Subcutaneous adipose tissue (tissue), 4 donors: ENCODE measurements around the gene PCP2. TPM values are rescaled to one million over a fixed set of nuclear protein-coding genes. Genes with fewer than 3 reads are reported as not detected.

Experiments used
- total RNA-seq, 4 donors: library from RNA; depleted of rRNA; stranded (reverse); fragments of >200 nt; gene quantifications; one replicate each; pipeline ENCODE4 v1.1.0, GENCODE V29; 2016
- TF ChIP-seq, protein P1 (sequence below): fragments of 450-650 bp; IDR thresholded peaks from one replicate; pipeline ENCODE4 v1.5.1; 2016; ENCODE audit warnings: low read depth, mild to moderate bottlenecking, control low read depth, antibody characterized with exemption, moderate library complexity

Gene PCP2
- total RNA-seq, 4 donors from 2014 or later, result not detected

DNA sequence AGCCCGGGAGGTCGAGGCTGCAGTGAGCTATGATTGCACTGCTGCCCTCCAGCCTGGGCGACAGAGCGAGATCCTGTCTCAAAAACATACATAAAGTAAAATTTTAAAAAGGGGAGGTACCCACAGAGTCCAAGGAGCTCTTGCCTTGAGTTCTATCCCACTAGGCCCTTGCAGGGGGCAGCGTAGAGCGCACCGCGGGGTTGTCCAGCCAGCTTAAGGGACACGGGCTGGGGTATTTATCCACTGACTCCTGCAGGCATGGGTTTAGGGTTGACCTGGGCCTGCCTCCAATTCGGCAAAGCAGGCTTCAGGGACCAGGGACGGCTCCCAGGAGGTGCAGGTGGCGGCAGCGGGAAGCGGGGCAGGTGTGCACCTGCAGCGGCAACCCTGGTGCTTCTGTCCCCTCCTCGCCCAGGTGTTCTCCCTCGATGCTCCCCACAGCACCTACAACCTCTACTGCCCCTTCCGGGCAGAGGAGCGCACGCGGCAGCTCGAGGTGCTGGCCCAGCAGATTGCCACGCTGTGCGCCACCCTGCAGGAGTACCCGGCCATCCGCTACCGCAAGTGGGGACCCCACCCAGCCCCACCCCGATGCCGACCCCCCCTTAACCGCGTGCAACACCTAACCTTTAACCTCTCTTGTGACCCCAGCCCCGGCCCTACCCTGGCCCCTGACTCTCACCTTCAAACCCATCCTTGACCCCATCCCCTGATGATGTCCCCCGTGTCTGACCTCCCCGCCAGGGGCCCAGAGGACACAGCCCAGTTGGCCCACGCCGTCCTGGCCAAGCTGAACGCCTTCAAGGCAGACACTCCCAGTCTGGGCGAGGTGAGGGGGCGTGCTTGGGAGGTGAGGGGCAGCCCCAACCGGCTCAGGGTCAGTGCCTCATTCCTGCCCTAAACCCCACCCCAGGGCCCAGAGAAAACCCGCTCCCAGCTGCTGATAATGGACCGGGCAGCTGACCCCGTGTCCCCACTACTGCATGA lies 8.1 kb upstream of the PCP2 start:
- TF ChIP-seq, protein P1, sequence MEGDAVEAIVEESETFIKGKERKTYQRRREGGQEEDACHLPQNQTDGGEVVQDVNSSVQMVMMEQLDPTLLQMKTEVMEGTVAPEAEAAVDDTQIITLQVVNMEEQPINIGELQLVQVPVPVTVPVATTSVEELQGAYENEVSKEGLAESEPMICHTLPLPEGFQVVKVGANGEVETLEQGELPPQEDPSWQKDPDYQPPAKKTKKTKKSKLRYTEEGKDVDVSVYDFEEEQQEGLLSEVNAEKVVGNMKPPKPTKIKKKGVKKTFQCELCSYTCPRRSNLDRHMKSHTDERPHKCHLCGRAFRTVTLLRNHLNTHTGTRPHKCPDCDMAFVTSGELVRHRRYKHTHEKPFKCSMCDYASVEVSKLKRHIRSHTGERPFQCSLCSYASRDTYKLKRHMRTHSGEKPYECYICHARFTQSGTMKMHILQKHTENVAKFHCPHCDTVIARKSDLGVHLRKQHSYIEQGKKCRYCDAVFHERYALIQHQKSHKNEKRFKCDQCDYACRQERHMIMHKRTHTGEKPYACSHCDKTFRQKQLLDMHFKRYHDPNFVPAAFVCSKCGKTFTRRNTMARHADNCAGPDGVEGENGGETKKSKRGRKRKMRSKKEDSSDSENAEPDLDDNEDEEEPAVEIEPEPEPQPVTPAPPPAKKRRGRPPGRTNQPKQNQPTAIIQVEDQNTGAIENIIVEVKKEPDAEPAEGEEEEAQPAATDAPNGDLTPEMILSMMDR, result no peak

DNA sequence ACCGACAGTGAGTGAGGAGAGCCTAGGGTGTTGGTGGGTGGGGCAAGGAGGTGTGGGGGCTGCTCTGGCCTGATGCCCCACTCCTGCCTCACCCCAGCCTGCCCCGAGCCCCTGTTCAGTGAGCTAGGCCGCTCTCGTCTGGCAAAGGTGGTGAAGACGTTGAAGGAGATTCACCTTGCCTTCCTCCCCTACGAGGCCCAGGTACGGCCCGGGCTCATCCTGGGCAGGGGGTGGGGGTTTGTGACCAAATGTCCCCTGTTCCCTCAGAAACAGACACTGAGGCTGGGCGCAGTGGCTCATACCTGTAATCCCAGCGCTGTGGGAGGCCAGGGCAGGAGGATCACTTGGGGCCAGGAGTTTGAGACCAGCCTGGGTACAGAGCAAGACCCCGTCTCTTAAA lies 7.3 kb upstream of the PCP2 start:
- TF ChIP-seq, protein P1, result no peak

DNA sequence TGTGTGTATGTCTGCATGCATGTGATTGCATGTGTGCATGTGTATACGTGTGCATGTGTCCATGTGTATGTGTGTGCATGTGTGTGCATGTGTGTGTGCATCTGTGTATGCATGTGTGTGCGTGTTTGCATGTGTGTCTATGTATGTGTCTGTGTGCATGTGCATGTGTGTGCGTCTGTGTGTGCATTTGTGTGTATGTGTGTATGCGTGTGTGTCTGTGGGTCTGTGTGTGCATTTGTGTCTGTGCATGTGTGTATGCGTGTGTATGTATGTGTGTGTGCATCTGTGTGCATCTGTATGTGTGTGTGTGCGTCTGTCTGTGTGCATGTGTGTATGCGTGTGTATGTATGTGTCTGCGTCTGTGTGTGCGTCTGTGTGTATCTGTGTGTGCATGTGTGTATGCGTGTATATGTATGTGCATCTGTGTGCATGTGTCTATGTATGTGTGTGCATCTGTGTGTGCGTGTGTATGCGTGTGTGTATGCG lies 6.4 kb upstream of the PCP2 start:
- TF ChIP-seq, protein P1, result no peak

DNA sequence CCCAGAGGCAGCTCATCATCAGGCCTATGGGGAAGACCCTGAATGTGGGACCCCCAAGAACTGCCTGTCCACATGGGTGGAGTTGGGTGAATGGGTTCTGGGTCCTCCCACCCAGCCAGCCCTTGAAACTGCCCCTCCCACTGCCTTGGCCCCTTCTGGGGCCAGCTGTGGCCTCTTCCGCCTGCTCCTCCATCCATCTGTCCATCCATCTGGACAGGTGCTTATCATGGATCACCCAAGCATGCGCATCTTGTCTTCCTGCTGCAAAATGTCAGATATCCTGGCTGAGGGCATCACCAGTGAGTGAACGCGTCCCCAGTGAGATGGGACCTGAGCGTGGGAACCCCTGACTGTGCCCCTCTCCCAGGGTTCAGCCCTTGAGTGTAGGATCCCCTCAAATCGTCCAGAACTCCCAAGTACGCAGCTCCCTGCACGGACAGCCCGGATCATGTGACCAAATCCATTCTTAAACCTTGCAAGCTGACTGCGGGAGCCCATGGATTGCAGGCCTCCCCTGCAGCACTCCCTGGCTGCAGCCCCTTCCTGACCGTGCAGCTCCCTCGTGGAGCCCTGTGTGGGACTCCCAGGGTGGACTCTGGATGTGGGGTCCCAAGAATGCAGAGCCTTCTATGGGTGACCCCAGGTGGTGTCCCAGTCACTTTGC lies 5.4 kb upstream of the PCP2 start:
- TF ChIP-seq, protein P1, result no peak

DNA sequence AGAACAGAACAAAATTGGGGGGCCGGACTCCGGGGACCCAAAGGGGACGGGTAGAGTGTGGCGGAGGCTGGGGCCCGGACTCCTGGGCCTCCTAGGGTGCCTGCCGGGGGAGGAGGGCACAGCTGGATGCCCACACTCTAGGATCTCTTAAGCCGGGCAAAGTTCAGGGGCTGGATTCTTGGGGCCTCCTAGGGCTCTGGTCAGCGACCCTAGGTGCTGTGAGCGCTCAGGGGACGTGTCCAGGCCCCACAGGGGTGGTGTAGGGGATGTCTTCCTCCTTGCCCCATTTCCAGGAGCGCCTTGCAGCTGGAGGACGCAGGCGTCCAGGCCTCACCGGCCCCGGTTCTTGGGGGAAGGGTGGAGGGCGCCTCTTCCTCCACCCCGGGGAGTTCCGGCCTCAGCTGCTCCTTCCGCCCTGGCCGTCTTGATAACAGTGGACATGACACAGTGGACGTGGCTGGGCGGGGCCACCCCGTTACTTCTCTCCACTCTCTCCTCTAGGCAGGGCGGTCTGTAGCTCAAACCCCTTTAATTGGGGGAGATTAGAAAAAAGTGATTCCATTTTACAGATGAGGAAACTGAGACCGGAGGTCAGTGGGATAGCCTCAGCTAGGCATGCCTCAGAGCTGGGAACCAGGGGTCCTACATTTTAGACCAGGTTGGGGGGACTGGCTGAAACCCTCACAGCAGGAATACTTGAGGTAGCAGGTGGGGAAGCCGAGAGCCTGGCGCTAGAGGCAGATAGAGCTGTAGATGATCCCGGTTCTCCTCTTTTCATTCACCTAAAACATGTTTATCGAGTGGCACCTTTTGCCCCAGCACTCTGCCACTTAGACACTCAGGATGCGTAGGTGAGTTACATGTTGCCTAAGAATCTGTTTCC lies 4.1 kb upstream of the PCP2 start:
- TF ChIP-seq, protein P1, result no peak

DNA sequence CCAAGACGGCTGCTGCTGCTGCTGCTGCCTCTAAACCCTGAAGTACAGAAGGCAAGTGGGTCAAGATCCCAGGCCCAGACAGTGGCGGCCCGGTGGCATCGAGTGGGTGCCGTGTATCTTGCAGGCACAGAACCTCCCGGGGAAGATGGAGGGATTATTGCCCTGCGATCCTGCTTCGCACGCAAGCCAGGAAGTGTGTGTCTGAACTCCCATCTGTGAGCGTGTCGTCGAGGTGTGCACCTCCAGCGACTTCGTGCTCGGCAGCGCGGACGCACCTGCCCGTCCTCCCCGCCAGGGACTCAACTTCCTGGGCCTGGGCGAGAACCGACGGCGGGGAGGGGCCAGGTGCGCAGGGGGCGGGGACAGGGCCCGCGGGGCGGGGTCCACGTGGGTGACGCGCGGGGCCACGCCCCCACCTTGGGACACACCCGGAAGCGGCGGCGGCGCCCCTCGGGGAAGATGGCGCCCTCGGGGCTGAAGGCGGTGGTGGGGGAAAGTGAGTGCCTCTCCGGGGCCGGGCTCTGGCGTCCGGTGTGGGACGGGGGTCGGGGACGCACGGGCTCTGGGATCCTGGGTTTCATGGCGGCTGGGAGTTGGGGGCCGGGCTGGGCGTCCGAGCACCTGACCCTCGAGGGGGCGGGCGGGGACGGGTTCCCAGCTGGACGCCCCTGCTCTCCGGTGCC lies 3.3 kb upstream of the PCP2 start, which contains the start of gene STXBP2:
Gene STXBP2, plus strand, starts transcription at position 420 of the 683 bp plus-strand sequence. Its CDS starts 40 bp downstream, at position 460.
- TF ChIP-seq, protein P1, result no peak
